ENCODE data around the gene DBP.
A peak's percentile ranks its signal among the peaks of the same experiment; 100 is the strongest.

The DBP gene

GRCh38 chr19:48613852-48614435 is 23.2 kb downstream of the DBP start:
- no peak for DNase-seq (ENCODE audit: extremely low read depth in 1 of 2, low read depth in 1 of 2)

- DNase-seq (ENCODE audit: extremely low read depth in 1 of 2, low read depth in 1 of 2) = no peak
Observed at GRCh38 chr19:48613024-48613851, 23.9 kb downstream of the DBP start.

GRCh38 chr19:48611872-48612271 is 25.3 kb downstream of the DBP start:
- DNase-seq (ENCODE audit: extremely low read depth in 1 of 2, low read depth in 1 of 2) = no peak

GRCh38 chr19:48609571-48610108 is 27.5 kb downstream of the DBP start:
- no peak for DNase-seq (ENCODE audit: extremely low read depth in 1 of 2, low read depth in 1 of 2)

GRCh38 chr19:48608798-48609263 is 28.3 kb downstream of the DBP start:
- DNase-seq (ENCODE audit: extremely low read depth in 1 of 2, low read depth in 1 of 2) = no peak

- no peak for DNase-seq (ENCODE audit: extremely low read depth in 1 of 2, low read depth in 1 of 2)
Observed at GRCh38 chr19:48607359-48607755, 29.8 kb downstream of the DBP start.

- DNase-seq (ENCODE audit: extremely low read depth in 1 of 2, low read depth in 1 of 2) = no peak
Observed at GRCh38 chr19:48606463-48607358, 30.5 kb downstream of the DBP start, which contains the start of gene SPACA4. Gene SPACA4 (plus strand): TSS chr19:48606742. CDS start chr19:48606979, 237 bp downstream.

GRCh38 chr19:48603850-48604249 is 33.3 kb downstream of the DBP start:
- DNase-seq (ENCODE audit: extremely low read depth in 1 of 2, low read depth in 1 of 2) = no peak

GRCh38 chr19:48603449-48603848 is 33.7 kb downstream of the DBP start:
- no peak for DNase-seq (ENCODE audit: extremely low read depth in 1 of 2, low read depth in 1 of 2)

- no peak for DNase-seq (ENCODE audit: extremely low read depth in 1 of 2, low read depth in 1 of 2)
Observed at GRCh38 chr19:48603001-48603400, 34.2 kb downstream of the DBP start.

- DNase-seq (ENCODE audit: extremely low read depth in 1 of 2, low read depth in 1 of 2) = no peak
Observed at GRCh38 chr19:48600679-48601417, 36.3 kb downstream of the DBP start.

GRCh38 chr19:48598996-48599700 is 38.0 kb downstream of the DBP start:
- no peak for DNase-seq (ENCODE audit: extremely low read depth in 1 of 2, low read depth in 1 of 2)

- DNase-seq (ENCODE audit: extremely low read depth in 1 of 2, low read depth in 1 of 2) = no peak
Observed at GRCh38 chr19:48596679-48597465, 40.3 kb downstream of the DBP start.

GRCh38 chr19:48596237-48596636 is 40.9 kb downstream of the DBP start:
- DNase-seq (ENCODE audit: extremely low read depth in 1 of 2, low read depth in 1 of 2) = no peak

- no peak for DNase-seq (ENCODE audit: extremely low read depth in 1 of 2, low read depth in 1 of 2)
Observed at GRCh38 chr19:48595833-48596232, 41.3 kb downstream of the DBP start.

GRCh38 chr19:48595171-48595570 is 42.0 kb downstream of the DBP start:
- no peak for DNase-seq (ENCODE audit: extremely low read depth in 1 of 2, low read depth in 1 of 2)

- DNase-seq (ENCODE audit: extremely low read depth in 1 of 2, low read depth in 1 of 2) = no peak
Observed at GRCh38 chr19:48591021-48591420, 46.2 kb downstream of the DBP start.

- peak; percentile 60 to 84 for DNase-seq (ENCODE audit: extremely low read depth in 1 of 2, low read depth in 1 of 2)
Observed at GRCh38 chr19:48588670-48589401, 48.3 kb downstream of the DBP start.
